GM23338 (cell line): ENCODE results near the gene STAM.

Source experiments
- EZH2 ChIP-seq: fragments of 200-600 bp; sonication (generic); IDR thresholded peaks from one replicate; pipeline ENCODE4 v1.8.0; 2017; ENCODE audit warnings: antibody characterized with exemption, mild to moderate bottlenecking, low read depth; ENCODE audit not compliant: unreplicated experiment
- NANOG ChIP-seq: IDR thresholded peaks from 2 replicates; pipeline ENCODE4 v1.6.1; 2016; ENCODE audit warnings: antibody characterized with exemption, borderline replicate concordance
- POLR2AphosphoS5 ChIP-seq: IDR thresholded peaks from 2 replicates; pipeline ENCODE4 v1.6.1; 2016; ENCODE audit warnings: antibody characterized with exemption, low read depth
- REST ChIP-seq: IDR thresholded peaks from one replicate; pipeline ENCODE4 v1.6.1; 2018; ENCODE audit warnings: antibody characterized with exemption; ENCODE audit not compliant: unreplicated experiment
- TF ChIP-seq, protein P1 (sequence below), 2 experiments: fragments of 200-600 bp in 1 of 2; sonication (generic) in 1 of 2; conservative IDR thresholded peaks; 2 replicates each; pipeline versions ENCODE4 v1.5.1 to v1.6.1; 2016 to 2017; ENCODE audit warnings: antibody characterized with exemption in 2 of 2, low read depth in 2 of 2, mild to moderate bottlenecking in 2 of 2, moderate library complexity in 1 of 2

DNA sequence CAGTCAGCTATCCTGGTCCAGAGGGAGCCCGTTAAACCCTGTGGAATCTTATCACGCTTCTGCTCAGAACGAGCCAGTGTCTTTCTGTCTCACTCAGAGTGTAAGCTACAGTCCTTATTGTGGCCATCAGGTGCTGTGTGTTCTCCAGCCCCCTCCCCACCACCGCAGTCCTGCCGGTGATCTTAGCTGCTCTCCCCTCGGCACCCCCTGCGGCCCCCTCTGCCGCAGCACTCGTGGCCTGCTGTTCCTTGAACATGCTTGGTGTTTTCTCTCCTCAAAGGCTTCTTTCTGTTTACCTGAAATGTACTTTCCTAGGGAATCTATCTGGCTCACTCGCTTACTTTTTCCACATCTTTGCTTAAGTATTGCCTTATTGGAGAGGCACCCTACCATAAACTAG, 69.8 kb downstream of the STAM start:
- TF ChIP-seq, protein P1, sequence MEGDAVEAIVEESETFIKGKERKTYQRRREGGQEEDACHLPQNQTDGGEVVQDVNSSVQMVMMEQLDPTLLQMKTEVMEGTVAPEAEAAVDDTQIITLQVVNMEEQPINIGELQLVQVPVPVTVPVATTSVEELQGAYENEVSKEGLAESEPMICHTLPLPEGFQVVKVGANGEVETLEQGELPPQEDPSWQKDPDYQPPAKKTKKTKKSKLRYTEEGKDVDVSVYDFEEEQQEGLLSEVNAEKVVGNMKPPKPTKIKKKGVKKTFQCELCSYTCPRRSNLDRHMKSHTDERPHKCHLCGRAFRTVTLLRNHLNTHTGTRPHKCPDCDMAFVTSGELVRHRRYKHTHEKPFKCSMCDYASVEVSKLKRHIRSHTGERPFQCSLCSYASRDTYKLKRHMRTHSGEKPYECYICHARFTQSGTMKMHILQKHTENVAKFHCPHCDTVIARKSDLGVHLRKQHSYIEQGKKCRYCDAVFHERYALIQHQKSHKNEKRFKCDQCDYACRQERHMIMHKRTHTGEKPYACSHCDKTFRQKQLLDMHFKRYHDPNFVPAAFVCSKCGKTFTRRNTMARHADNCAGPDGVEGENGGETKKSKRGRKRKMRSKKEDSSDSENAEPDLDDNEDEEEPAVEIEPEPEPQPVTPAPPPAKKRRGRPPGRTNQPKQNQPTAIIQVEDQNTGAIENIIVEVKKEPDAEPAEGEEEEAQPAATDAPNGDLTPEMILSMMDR (conservative IDR thresholded peaks at IDR 0.05; ENCODE audit: low read depth in 2 of 2), result no peak
- TF ChIP-seq POLR2AphosphoS5 (no peak), EZH2 (no peak), NANOG (no peak), REST (no peak)
